Uterus (tissue), 4 donors: Measurements from ENCODE around the gene MTPN. TPM values are rescaled to one million over a fixed set of nuclear protein-coding genes. Genes with fewer than 3 reads are reported as not detected.

Experiments used
- DNase-seq, 2 donors: peaks; one replicate each; pipeline ENCODE4 v3.0.0-alpha.2; 2019 to 2020
- H3K27ac ChIP-seq, 2 donors: fragments of 200-600 bp; sonication (generic); 1 replicate in 1 of 2; 2 replicates in 1 of 2; pipeline ENCODE4 v1.5.1; 2016 to 2018
- H3K27me3 ChIP-seq, 2 donors: fragments of 200-600 bp; sonication (generic); one replicate each; pipeline ENCODE4 v1.5.1; 2018 to 2019; ENCODE audit warnings: control low read depth in 1 of 2
- H3K36me3 ChIP-seq, 2 donors: fragments of 200-600 bp; sonication (generic); one replicate each; pipeline ENCODE4 v1.5.1; 2019; ENCODE audit warnings: control low read depth in 1 of 2
- H3K4me1 ChIP-seq, 2 donors: fragments of 200-600 bp; sonication (generic); one replicate each; pipeline ENCODE4 v1.5.1; 2018 to 2019; ENCODE audit warnings: control low read depth in 1 of 2
- H3K4me3 ChIP-seq, 2 donors: fragments of 200-600 bp; sonication (generic); 1 replicate in 1 of 2; 2 replicates in 1 of 2; pipeline ENCODE4 v1.5.1; 2018 to 2019; ENCODE audit warnings: mild to moderate bottlenecking in 1 of 2
- H3K9me3 ChIP-seq, 2 donors: fragments of 200-600 bp; sonication (generic); one replicate each; pipeline ENCODE4 v1.5.1; 2019; ENCODE audit warnings: control low read depth in 1 of 2
- POLR2A ChIP-seq, 2 donors: fragments of 450-650 bp; IDR thresholded peaks; one replicate each; pipeline ENCODE4 v1.6.1; 2016; ENCODE audit warnings: antibody characterized with exemption in 2 of 2, mild to moderate bottlenecking in 1 of 2, moderate library complexity in 1 of 2
- intact Hi-C: fragments of 100-400 bp; cut with DNase I; formaldehyde crosslinking; loops from one replicate; pipeline ENCODE4 v1.15.1; 2023; ENCODE audit warnings: low total_unique reads
- total RNA-seq, 4 donors: library from RNA; depleted of rRNA in 3 of 4; stranded (reverse); fragments of >200 nt in 3 of 4; gene quantifications; one replicate each; pipeline versions ENCODE4 v1.1.0 to v1.2.4, GENCODE V29; 2014 to 2023
- TF ChIP-seq, protein P1 (sequence below), 4 experiments: fragments of 200-600 bp in 2 of 4; fragments of 450-650 bp in 2 of 4; sonication (generic) in 2 of 4; IDR thresholded peaks; one replicate each; pipeline ENCODE4 v1.5.1; 2016 to 2019; ENCODE audit warnings: antibody characterized with exemption in 4 of 4, mild to moderate bottlenecking in 2 of 4, moderate library complexity in 1 of 4
- donor health status: DM: yes; HTN: yes; CAD: no.

Gene MTPN
- total RNA-seq, 4 donors from 2014 or later: 53.8 to 125 (median 76.8) TPM

GRCh38 chr7:135930565-135931461, 46.3 kb downstream of the MTPN start:
- no peak for DNase-seq
- Histone ChIP-seq H3K27ac (no peak overlapping the region), H3K4me1 (no peaks in the 10 kb centered on the region), H3K4me3 (no peak overlapping the region), H3K9me3 (no peaks in the 10 kb centered on the region), H3K36me3 (no peaks in the 10 kb centered on the region), H3K27me3 (no peaks in the 10 kb centered on the region)
- intact Hi-C loops: no loop called here
- TF ChIP-seq POLR2A (IDR thresholded peaks at IDR 0.05): no peak
- TF ChIP-seq, protein P1, sequence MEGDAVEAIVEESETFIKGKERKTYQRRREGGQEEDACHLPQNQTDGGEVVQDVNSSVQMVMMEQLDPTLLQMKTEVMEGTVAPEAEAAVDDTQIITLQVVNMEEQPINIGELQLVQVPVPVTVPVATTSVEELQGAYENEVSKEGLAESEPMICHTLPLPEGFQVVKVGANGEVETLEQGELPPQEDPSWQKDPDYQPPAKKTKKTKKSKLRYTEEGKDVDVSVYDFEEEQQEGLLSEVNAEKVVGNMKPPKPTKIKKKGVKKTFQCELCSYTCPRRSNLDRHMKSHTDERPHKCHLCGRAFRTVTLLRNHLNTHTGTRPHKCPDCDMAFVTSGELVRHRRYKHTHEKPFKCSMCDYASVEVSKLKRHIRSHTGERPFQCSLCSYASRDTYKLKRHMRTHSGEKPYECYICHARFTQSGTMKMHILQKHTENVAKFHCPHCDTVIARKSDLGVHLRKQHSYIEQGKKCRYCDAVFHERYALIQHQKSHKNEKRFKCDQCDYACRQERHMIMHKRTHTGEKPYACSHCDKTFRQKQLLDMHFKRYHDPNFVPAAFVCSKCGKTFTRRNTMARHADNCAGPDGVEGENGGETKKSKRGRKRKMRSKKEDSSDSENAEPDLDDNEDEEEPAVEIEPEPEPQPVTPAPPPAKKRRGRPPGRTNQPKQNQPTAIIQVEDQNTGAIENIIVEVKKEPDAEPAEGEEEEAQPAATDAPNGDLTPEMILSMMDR (IDR thresholded peaks at IDR 0.05): no peak

- Histone ChIP-seq H3K36me3 (no peaks in the 10 kb centered on the region), H3K4me1 (no peaks in the 10 kb centered on the region), H3K27ac (no peak overlapping the region), H3K4me3 (no peak overlapping the region), H3K27me3 (no peaks in the 10 kb centered on the region), H3K9me3 (no peaks in the 10 kb centered on the region)
- intact Hi-C loops: no loop called here
- no peak for DNase-seq
- TF ChIP-seq, protein P1 (IDR thresholded peaks at IDR 0.05): no peak
- no peak for TF ChIP-seq POLR2A (IDR thresholded peaks at IDR 0.05)
These were observed 47.4 kb downstream of the MTPN start for GRCh38 chr7:135929722-135930141.

DNA sequence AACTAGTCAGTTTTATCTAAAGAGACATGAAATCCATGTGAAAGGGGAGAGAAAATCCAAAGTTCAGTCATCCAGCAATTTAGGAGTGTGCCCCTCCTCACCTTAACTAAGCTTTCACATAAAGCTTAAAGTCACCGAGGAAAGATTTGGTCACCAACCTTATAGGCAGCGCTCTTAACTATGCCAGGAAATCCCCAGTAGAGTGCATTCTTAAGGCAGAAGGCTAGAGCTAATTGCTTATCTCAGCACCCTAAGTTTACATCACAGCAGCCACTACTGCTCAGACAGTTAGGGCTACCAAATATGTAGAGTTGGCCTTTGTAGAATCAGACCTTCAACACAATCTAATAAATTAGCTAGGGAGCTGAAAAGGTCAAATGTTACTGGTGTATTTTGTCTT, 47.9 kb downstream of the MTPN start:
- H3K9me3 ChIP-seq: no peaks in the 10 kb centered on the region
- intact Hi-C loops: no loop called here
- TF ChIP-seq, protein P1 (IDR thresholded peaks at IDR 0.05): no peak
- no peak for TF ChIP-seq POLR2A (IDR thresholded peaks at IDR 0.05)
- H3K27ac ChIP-seq: no peak overlapping the region
- no peaks in the 10 kb centered on the region for H3K36me3 ChIP-seq
- no peaks in the 10 kb centered on the region for H3K27me3 ChIP-seq
- DNase-seq: no peak
- H3K4me1 ChIP-seq: no peaks in the 10 kb centered on the region
- H3K4me3 ChIP-seq: no peak overlapping the region

DNA sequence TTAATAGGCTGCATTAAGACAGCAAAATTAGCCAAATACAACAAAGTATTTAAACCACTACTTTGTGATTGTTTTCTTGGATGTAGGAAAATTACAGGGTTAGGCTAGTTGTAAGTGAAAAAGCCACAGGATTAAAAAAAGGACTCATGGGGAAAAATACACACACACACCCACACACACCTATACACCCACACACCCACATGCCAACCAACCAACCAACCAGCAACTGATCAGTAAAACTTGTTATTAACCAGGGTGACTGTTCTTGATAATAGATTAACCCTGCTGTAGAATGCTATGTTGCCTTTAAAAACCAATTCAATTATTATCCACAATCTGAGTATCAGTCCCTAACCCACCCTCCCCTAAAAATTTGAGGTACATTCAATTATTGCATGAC, 49.0 kb downstream of the MTPN start:
- intact Hi-C loops: no loop called here
- H3K4me1 ChIP-seq: no peaks in the 10 kb centered on the region
- H3K9me3 ChIP-seq: no peaks in the 10 kb centered on the region
- TF ChIP-seq POLR2A (IDR thresholded peaks at IDR 0.05): no peak
- TF ChIP-seq, protein P1 (IDR thresholded peaks at IDR 0.05): no peak
- no peak for DNase-seq
- H3K27ac ChIP-seq: no peak overlapping the region
- no peaks in the 10 kb centered on the region for H3K27me3 ChIP-seq
- H3K4me3 ChIP-seq: no peak overlapping the region
- no peaks in the 10 kb centered on the region for H3K36me3 ChIP-seq

DNA sequence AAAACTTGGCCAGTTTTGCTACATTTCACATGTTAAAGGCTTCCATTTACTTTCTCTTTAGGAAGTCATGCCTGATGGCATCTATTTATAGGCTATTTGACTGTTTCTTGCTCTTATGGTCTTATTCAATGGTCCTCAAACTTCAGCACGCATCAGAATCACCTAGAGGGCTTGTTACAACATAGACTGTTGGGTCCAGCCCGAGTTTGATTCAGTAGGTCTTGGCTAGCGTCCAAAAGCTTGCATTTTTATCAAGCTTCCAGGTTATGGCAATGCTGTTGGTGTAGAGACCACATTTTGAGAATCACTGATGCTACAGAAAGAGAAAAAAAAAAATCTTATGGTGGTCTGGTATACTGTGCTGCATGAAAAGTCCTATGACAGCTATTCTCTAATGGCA, 51.9 kb downstream of the MTPN start:
- Histone ChIP-seq H3K36me3 (no peaks in the 10 kb centered on the region), H3K9me3 (no peaks in the 10 kb centered on the region), H3K4me1 (no peaks in the 10 kb centered on the region), H3K27me3 (no peaks in the 10 kb centered on the region), H3K4me3 (no peak overlapping the region), H3K27ac (no peak overlapping the region)
- no peak for DNase-seq
- intact Hi-C loops: no loop called here
- TF ChIP-seq, protein P1 (IDR thresholded peaks at IDR 0.05): no peak
- no peak for TF ChIP-seq POLR2A (IDR thresholded peaks at IDR 0.05)
